Ishikawa (cell line): Measurements from ENCODE around the gene CRTC1.

Source experiments
- CEBPB ChIP-seq: IDR thresholded peaks from 2 replicates; pipeline ENCODE4 v1.6.1; 2012
- EP300 ChIP-seq: IDR thresholded peaks from 2 replicates; pipeline ENCODE4 v1.6.1; 2012; ENCODE audit warnings: borderline replicate concordance
- FOXM1 ChIP-seq: IDR thresholded peaks from 2 replicates; pipeline ENCODE4 v1.6.1; 2012; ENCODE audit warnings: low read depth, borderline replicate concordance
- RAD21 ChIP-seq: IDR thresholded peaks from 2 replicates; pipeline ENCODE4 v1.6.1; 2012; ENCODE audit warnings: low read depth
- TAF1 ChIP-seq: IDR thresholded peaks from 2 replicates; pipeline ENCODE4 v1.6.1; 2012; ENCODE audit warnings: low read depth, mild to moderate bottlenecking

DNA sequence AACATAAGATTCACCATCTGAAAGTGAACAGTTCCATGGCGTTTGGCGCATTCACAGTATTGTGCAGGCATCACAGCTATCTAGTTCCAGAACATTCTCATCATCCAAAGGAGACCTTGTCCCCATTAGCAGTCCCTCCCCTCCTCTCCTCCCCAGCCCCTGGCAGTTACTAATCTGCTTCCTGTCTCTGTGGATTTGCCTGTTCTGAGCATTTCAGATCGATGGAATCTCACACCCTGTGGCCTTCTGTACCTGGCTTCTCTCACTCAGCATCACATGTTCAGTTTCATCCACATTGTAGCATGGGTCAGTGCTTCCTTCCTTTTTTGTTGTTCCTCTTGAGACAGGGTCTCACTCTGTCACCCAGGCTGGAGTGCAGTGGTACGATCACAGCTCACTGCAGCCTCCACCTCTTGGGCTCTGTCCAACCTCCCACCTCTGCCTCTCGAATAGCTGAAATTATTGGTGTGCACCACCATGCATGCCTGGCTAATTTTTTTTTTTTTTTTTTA lies 34.6 kb downstream of the CRTC1 start:
- no peak for TF ChIP-seq EP300
- TF ChIP-seq FOXM1: no peak
- no peak for TF ChIP-seq TAF1
- no peak for TF ChIP-seq RAD21
- no peak for TF ChIP-seq CEBPB
